Glutamatergic neuron (in vitro differentiated cells): Measurements from ENCODE around the gene VPS45. TPM values are rescaled to one million over a fixed set of nuclear protein-coding genes. Genes with fewer than 3 reads are reported as not detected.

Experiments used
- DNase-seq: peaks from one replicate; pipeline ENCODE4 v3.0.0; 2022
- H3K27ac Mint-ChIP-seq: one replicate; pipeline ENCODE4 v1.8.0; 2020; ENCODE audit warnings: mild to moderate bottlenecking, mixed read lengths, inconsistent platforms; ENCODE audit not compliant: unreplicated experiment
- H3K27me3 Mint-ChIP-seq: one replicate; pipeline ENCODE4 v1.8.0; 2020; ENCODE audit warnings: mild to moderate bottlenecking, moderate library complexity, mixed read lengths, inconsistent platforms; ENCODE audit not compliant: unreplicated experiment
- H3K36me3 Mint-ChIP-seq: one replicate; pipeline ENCODE4 v1.8.0; 2020; ENCODE audit warnings: mild to moderate bottlenecking, mixed read lengths, inconsistent platforms; ENCODE audit not compliant: unreplicated experiment
- H3K4me1 Mint-ChIP-seq: one replicate; pipeline ENCODE4 v1.8.0; 2020; ENCODE audit warnings: mild to moderate bottlenecking, low read depth, mixed read lengths, inconsistent platforms; ENCODE audit not compliant: unreplicated experiment
- H3K4me3 Mint-ChIP-seq: one replicate; pipeline ENCODE4 v1.8.0; 2020; ENCODE audit warnings: mild to moderate bottlenecking, mixed read lengths, inconsistent platforms; ENCODE audit not compliant: unreplicated experiment
- H3K9me3 Mint-ChIP-seq: one replicate; pipeline ENCODE4 v1.8.0; 2020; ENCODE audit warnings: mild to moderate bottlenecking, moderate library complexity, mixed read lengths, inconsistent platforms; ENCODE audit not compliant: unreplicated experiment
- total RNA-seq: library from RNA; stranded (reverse); fragmentation: NEBNext Ultra II Directional; extraction: Animal tissue kit (Norgen Biotek cat#: 25700); gene quantifications from one replicate; pipeline ENCODE4 v1.2.1, GENCODE V29; 2021; ENCODE audit not compliant: unreplicated experiment
- TF ChIP-seq, protein P1 (sequence below): fragments of 200-600 bp; sonication (generic); IDR thresholded peaks from one replicate; pipeline ENCODE4 v1.5.0; 2021; ENCODE audit not compliant: partially characterized antibody, unreplicated experiment

The VPS45 gene
- total RNA-seq, 1 donor from 2014 or later = 60.0 TPM

DNA sequence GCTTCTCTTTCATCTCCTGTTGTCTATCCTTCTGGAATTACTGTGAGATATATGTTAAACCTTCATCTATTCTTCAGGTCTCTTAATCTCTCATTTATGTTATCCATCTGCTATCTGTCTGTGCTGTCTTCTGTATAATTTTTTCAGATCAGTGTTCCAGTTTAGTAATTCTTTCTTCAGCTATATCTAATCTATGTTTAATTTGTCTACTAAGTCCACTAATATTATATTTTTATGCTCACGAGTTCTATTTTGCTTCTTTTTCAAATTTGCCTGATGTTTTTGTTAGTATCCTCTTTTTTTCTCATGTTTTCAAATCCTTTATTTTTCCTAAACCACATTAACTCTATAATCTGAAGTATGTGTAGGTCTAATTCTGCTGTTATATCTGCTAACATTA lies 47.5 kb downstream of the VPS45 start:
- TF ChIP-seq, protein P1, sequence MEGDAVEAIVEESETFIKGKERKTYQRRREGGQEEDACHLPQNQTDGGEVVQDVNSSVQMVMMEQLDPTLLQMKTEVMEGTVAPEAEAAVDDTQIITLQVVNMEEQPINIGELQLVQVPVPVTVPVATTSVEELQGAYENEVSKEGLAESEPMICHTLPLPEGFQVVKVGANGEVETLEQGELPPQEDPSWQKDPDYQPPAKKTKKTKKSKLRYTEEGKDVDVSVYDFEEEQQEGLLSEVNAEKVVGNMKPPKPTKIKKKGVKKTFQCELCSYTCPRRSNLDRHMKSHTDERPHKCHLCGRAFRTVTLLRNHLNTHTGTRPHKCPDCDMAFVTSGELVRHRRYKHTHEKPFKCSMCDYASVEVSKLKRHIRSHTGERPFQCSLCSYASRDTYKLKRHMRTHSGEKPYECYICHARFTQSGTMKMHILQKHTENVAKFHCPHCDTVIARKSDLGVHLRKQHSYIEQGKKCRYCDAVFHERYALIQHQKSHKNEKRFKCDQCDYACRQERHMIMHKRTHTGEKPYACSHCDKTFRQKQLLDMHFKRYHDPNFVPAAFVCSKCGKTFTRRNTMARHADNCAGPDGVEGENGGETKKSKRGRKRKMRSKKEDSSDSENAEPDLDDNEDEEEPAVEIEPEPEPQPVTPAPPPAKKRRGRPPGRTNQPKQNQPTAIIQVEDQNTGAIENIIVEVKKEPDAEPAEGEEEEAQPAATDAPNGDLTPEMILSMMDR = no peak
- Mint-ChIP-seq H3K27ac (no peak overlapping the region), H3K27me3 (no peaks in the 10 kb centered on the region), H3K36me3 (peaks cover 19% of the 10 kb centered on the region), H3K9me3 (peaks cover 2% of the 10 kb centered on the region), H3K4me3 (no peak overlapping the region), H3K4me1 (no peaks in the 10 kb centered on the region)
- no peak for DNase-seq

DNA sequence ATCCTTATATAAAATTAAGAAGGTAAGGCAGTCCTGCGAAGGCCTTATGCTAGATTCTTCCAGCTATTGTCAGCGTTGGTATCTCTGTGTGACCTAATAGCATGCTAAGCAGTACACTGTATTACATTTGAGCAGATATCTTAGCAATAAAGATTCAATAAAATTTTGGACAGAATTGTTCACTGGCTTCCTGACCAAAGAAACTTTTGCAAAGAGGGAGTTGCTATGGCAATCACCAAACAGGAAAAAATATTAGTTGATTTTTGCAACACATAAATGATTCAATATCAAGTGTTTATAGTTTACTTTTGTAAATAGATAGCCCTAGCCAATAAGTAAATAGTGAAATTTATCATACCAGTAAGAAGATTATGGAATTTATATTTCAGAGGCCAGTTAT lies 51.1 kb downstream of the VPS45 start:
- H3K27me3 Mint-ChIP-seq = no peaks in the 10 kb centered on the region
- TF ChIP-seq, protein P1 = no peak
- no peaks in the 10 kb centered on the region for H3K4me1 Mint-ChIP-seq
- peaks cover 14% of the 10 kb centered on the region for H3K36me3 Mint-ChIP-seq
- DNase-seq = no peak
- H3K9me3 Mint-ChIP-seq = peaks cover 2% of the 10 kb centered on the region
- no peak overlapping the region for H3K27ac Mint-ChIP-seq
- H3K4me3 Mint-ChIP-seq = no peak overlapping the region

DNA sequence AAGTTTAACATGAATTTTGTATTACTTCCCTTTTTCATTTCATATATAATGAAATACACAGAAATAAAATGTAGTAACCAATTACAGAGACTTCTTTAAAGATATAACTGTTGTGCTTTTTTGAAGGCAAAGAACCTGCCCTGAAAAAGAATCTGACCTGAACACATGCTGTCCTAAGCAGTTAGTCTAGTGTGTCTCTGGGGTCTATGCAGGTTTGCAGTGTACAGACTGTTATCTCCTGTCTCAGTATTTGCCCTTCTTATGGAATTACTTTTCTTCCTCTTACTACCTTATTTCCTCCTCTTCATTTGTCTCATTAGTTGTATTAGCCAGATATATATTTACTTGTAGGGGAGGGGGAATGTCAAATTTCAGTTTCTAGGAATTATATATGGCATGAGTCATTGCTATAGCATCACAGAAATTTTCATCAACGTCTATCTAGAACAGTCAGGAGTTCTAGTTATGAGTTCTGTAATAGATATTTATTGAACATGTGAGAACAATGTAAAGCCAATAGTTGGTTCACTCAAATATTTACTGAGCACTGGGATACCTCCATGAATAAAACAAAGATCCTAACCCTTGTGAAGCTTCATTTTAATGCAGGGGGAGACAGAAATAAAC lies 53.8 kb downstream of the VPS45 start:
- H3K27ac Mint-ChIP-seq = no peak overlapping the region
- H3K36me3 Mint-ChIP-seq = no peaks in the 10 kb centered on the region
- no peak overlapping the region for H3K4me3 Mint-ChIP-seq
- H3K27me3 Mint-ChIP-seq = no peaks in the 10 kb centered on the region
- no peaks in the 10 kb centered on the region for H3K9me3 Mint-ChIP-seq
- DNase-seq = no peak
- TF ChIP-seq, protein P1 = no peak
- no peaks in the 10 kb centered on the region for H3K4me1 Mint-ChIP-seq

DNA sequence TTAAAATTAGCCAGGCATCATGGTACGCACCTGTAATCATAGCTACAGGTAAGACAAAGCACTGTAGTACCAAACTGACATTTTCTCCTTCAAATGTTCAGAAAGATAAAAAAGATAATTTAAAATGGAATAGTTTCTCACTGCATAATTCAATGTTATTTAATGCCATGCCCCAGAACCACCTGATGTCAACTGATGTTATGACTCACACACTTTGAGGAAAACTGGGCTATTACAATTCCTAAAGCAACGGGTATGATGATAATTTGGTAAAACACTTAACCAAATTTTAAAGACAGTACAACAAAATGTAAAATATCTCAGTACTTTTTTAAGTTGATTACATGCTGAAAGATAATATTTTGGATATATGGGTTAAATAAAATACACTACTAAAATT lies 59.2 kb downstream of the VPS45 start:
- Mint-ChIP-seq H3K4me3 (no peak overlapping the region), H3K27me3 (no peaks in the 10 kb centered on the region), H3K27ac (no peak overlapping the region), H3K9me3 (no peaks in the 10 kb centered on the region), H3K4me1 (no peaks in the 10 kb centered on the region), H3K36me3 (no peaks in the 10 kb centered on the region)
- DNase-seq = no peak
- TF ChIP-seq, protein P1 = no peak

DNA sequence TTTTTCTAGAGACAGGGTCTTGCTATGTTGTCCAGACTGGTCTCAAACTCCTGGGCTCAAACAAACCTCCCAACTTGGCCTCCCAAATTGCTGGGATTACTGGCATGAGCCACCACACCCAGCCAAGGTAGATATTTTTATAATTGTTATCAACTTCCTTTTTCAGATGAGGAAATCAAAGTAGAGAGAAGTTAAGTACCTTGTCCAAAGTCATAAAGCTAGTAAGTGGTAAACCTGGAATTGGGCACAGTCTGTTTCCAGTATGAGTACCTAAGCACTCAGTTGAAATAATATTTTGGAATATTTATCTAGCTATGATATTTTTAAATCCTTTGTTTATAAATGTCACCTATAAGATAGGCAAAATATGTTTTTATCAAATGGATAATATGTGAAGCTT lies 59.9 kb downstream of the VPS45 start:
- H3K27me3 Mint-ChIP-seq = no peaks in the 10 kb centered on the region
- no peaks in the 10 kb centered on the region for H3K9me3 Mint-ChIP-seq
- H3K4me1 Mint-ChIP-seq = no peaks in the 10 kb centered on the region
- no peaks in the 10 kb centered on the region for H3K36me3 Mint-ChIP-seq
- DNase-seq = no peak
- no peak overlapping the region for H3K27ac Mint-ChIP-seq
- TF ChIP-seq, protein P1 = no peak
- H3K4me3 Mint-ChIP-seq = no peak overlapping the region
